Stimulated activated CD8-positive, alpha-beta memory T cell treated with anti-CD3 and anti-CD28 coated beads, Interleukin-12 subunit alpha, Interleukin-12 subunit beta, amount 100 ng/mL, for 4 hours (primary cell): ENCODE measurements around the gene MTIF3.

Experiments
- DNase-seq: peaks from one replicate; pipeline ENCODE4 v3.0.0-alpha.2; 2020; ENCODE audit warnings: low read depth

MTIF3 gene

GRCh38 chr13:27449936-27450828 lies at the start of gene MTIF3:
MTIF3 (minus strand) TSS chr13:27450564; CDS start chr13:27440448, 10,116 bp downstream.
- peak; percentile 90 for DNase-seq

DNA sequence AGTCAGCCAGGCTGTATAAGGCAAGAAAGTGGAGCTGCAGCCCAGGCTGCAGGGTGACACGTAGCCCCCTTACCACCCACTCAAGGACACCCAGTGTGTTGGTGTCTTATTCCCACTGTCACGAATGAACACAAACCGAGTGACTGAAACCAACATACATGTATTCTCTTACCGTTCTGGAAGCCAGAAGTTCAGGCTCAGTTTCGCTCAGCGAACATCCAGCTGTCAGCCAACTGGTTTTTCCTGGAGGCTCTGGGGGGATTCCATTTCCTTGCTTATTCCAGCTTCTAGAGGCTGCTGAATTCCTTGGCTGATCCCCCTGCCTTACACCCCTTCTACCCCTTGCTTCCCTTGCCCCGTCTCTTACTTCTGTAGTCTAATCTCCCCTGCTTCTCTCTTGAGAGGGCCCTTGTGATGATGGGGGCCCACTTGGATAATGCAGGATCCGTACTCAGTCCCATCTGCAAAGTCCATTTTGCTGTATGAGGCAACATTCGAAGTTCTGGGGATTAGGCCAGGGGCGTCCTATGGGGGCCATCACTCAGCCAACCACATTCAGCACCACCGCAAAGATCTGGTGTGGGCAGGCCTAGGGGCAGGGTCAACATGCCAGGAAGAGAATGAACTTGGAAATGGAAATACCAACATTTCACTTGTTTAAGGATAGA lies 47.3 kb upstream of the MTIF3 start:
- no peak for DNase-seq

DNA sequence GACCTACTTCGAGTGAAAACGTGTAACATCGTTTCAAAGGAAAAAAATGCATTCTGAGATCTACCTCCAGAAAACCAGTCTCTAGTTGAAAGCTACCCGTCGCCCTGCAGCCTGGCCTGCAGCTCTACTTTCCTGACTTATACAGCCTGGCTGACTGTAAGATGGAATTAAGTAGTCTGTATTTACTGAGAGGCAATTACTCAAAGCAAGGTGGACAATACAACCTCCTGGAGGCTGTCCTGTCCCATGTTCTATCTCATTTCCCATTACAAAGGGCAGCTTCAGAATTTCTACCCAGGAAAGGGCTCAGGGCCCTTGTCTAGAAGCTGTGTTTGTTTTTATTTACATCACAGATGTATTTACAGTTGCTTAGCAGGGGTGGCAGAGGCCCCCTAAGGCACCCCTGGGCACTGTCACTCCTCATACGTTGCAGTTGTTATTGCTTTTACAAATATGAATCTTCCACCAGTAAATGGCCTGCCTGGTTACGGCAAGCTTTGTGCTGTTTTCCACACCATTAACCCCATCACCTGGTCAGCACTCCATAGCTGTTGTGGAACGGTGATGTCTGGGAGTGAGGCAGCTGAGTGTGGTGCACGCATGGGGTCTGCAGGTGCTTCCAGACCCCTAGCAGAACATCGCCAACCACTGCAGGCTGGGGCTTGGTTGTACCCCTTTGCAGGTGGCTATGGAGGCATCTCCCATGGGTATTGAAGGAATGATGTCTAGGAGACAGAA lies 46.3 kb upstream of the MTIF3 start:
- no peak for DNase-seq

- DNase-seq = no peak
Observed at GRCh38 chr13:27496006-27496405, 45.6 kb upstream of the MTIF3 start.

- no peak for DNase-seq
Observed at GRCh38 chr13:27495551-27495950, 45.2 kb upstream of the MTIF3 start.

DNA sequence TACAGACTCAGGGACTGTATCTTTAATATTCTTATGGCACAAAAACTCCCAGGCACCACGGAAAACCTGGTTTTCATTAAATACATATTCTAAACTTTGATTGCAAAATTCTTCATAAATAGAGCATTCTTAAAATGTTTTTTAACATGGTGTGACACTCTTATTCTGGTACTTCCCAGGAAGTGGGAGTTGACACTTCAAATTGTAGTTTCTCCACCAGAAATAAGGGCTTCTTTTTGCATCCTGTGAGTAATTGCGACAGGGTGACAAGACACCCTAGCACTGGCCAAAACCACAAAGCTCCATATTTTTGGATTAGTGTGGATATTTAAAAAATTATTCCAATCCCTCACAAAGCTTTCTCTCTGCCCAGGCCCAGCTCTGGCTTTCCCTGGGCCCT lies 43.6 kb upstream of the MTIF3 start:
- DNase-seq = no peak

DNA sequence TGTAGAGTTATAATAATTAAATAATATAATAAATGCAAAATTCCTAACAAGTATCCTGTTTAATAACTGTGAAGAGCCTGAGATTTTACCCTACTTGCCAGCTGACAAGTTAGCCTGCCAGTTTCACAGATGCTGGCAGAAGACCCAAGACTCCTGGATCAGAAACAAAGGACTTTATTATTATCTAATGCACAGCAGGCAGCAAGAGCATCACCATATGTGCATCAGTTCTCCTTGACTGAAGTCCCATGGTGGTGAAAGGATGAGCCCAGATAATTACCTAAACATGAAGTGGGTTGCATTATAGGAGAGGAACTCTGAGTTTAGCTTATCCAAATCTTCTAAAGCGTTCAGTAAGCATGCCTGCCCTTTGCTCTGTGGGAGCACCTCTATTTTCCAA lies 39.1 kb upstream of the MTIF3 start:
- DNase-seq = no peak

DNA sequence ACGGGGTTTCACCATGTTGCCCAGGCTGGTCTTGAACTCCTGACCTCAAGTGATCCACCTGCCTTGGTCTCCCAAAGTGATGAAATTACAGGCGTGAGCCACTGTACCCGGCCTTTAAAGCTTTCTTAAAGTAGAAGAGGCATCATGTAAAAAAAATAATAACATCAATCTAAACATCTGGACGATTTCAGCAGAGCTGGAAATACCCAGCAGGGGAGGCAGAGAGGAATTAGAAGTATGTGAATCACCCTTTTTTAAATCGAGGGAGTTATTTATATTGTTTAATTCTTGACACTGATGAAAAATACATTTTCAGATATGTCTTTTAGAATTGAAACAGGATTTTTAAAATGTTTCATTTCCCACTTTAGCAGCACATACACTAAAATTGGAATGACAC lies 37.4 kb upstream of the MTIF3 start:
- DNase-seq = no peak

- no peak for DNase-seq
Observed at GRCh38 chr13:27483421-27483820, 33.1 kb upstream of the MTIF3 start.

GRCh38 chr13:27482983-27483382 lies 32.6 kb upstream of the MTIF3 start:
- no peak for DNase-seq

GRCh38 chr13:27481766-27482165 lies 31.4 kb upstream of the MTIF3 start:
- no peak for DNase-seq

DNA sequence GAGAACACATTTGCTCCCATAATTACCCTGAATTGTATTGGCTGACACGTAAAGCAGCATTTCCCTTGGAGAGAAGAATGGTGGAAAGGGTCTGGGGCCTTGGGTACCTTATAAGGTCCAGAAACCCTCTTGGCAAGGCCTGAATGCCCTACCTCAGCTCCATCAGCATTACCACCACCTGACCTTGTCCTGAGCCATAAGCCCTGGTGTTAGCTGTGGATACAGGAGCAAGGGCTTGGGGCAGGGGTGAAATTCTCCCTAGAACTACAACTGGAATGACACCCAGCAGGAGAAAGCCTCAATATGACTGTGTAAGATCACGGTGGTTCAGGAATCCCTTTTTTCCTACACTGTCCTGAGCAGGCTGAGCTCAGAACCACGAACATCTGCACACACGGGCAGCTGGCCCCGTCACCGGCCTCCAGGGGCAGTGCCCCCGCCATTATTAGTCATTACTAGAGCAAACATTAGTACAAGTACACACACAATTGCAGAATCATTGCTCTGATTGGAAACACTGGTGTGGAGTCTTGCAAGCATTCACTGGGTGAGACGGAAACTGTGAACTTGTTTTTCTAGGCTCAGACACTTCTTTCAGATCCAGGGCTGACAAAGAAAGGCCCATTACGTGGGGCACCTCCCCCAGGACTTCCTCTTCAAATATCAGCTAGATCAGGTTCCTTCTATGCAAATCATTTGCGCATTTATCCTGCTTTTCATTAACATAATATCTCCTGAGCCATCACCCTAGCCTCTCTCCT lies 26.8 kb upstream of the MTIF3 start:
- DNase-seq = no peak

DNA sequence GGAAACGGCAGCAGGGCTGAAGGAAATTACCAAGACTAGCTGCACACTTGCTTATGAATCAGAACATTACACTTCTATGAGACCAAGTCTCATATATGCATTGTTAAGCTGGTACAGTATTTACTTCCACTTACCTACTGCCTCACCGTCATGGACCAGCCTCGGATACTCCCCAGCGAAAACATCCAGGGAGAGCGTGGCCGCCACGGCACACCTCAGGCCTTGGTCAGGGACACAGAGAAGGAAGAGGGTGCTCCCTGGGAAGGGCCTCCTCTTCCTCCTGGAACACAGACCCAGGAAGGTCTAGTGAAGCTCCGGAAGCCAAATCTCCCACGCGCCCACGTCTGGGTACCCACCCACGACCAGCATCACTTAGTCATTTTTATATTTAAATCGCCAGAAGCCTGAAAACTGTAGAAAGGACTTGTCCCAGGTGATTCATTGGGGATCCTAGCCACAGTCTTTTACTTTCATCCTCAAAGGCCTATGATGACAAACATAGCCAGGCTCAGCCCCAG lies 24.4 kb upstream of the MTIF3 start:
- DNase-seq = no peak

GRCh38 chr13:27472941-27473340 lies 22.6 kb upstream of the MTIF3 start:
- DNase-seq = no peak

- DNase-seq = no peak
Observed at GRCh38 chr13:27472441-27472840, 22.1 kb upstream of the MTIF3 start.

DNA sequence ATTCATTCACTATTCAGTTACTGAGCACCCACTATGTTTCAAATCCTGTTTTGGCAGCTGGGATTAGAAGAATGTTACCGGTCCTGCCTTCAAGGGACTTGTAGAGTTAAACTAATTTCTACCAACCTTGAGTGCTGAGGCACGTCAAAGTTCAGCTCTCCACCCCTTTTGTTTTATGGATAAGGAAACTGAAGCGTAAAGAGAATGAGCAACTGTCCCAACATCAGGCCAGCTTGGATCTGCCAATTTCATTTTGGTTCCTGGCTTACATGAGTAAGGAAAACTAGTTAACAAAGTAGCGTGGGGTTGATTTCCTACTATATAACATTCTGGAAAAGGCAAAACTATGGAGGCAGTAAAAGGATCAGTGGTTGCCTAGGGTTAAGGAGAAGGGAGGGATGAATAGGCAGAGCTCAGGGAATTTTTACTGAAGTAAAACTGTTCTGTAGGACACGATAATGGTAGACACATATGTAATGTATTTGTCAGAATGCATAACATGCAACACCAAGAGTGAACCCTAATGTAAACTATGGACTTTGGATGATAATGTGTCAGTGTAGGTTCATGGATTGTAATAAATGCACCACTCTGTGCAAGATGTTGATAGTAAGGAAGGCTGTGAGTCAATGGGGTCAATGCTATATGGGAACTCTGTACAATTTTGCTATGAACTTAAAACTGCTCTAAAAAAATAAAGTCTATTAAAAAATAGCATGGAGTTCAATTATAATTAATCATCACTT lies 19.9 kb upstream of the MTIF3 start:
- DNase-seq = no peak

- DNase-seq = no peak
Observed at GRCh38 chr13:27466513-27466912, 16.1 kb upstream of the MTIF3 start.

DNA sequence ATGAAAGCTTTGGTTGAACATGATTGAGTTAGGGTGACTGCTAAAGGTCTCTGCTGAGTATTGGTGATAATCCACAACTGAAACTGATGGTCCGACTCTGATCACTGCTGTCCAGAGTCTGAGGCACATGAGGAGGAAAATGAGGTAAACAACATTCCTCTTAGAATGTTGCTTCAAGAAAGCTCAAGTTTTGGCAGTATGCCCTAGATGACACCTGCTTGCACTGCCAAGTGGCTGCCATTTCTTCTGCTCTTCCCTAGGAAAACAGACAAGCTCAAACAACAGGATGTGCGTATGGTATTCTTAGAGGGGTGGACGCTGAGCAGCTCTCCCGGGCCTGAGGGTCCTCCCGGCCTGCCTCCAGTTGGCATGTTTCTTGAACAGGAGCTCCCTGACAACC lies 15.2 kb upstream of the MTIF3 start:
- DNase-seq = no peak

DNA sequence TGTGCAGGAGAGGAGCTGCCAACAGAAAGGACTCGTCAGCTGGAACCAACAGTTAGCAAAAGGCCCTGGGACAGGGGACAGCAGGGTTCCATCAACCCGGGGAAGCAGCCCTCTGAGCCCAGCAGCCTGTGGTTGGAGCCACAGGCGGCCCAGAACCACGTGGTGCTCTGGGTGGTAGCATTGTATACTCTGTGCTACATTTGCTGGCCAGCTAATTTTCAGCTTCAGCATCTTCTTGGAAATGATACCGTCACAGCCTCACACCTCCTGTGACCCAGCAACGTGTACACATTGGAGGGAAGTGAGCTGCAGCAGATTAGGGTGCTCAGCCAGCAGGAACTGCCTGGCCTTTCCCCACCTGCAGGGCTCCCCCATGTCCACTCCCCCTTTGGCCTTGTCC lies 13.1 kb upstream of the MTIF3 start:
- no peak for DNase-seq

DNA sequence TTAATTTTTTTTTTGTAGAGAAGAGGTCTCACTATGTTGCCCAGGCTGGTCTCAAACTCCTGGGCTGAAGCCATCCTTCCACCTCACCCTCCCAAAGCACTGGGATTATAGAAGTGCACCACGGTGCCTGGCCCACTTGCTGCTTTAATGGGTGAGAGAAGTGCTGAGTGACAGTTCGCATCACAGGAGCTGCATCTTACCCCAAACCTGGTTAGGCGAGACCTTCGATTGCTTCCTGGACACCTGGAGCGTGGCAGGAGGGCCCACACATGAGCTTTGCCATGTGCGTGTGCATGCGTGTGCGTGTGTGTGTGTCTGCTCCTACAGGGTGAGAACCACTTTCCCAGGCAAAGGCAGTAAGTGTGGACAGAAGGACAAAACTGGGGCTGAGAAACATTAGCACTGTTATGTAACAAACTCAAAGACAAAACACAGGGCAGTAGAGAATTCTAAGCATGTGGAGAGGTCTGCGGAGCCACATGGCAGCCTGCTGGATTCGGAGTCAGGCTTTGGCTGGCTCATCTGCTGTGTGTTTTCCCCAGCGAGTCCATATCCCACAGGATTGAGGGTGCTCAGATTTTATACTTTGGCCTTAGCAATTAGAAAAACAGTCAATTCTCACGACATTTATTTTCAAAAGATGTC lies 11.7 kb upstream of the MTIF3 start:
- DNase-seq = no peak
